Measurements from ENCODE around the gene PKMYT1.
A peak's percentile ranks its signal among the peaks of the same experiment; 100 is the strongest.

Gene PKMYT1

GRCh38 chr16:3017794-3018506, 37.7 kb upstream of the PKMYT1 start, which contains the start of gene CLDN6:
Gene CLDN6 (minus strand): TSS chr16:3018183. CDS start chr16:3016021, 2,162 bp downstream.
- DNase-seq = no peak

GRCh38 chr16:3017344-3017743, 37.1 kb upstream of the PKMYT1 start:
- no peak for DNase-seq

GRCh38 chr16:3015865-3016521, 35.7 kb upstream of the PKMYT1 start:
- no peak for DNase-seq

- no peak for DNase-seq
These were observed 34.7 kb upstream of the PKMYT1 start for GRCh38 chr16:3014971-3015370.

GRCh38 chr16:3013998-3014690, 33.9 kb upstream of the PKMYT1 start:
- no peak for DNase-seq

GRCh38 chr16:3013491-3013951, 33.3 kb upstream of the PKMYT1 start:
- no peak for DNase-seq

- DNase-seq = no peak
These were observed 32.7 kb upstream of the PKMYT1 start, which contains the start of gene CLDN9 for GRCh38 chr16:3012828-3013420. Gene CLDN9 (plus strand): TSS chr16:3012923. CDS start chr16:3013363, 440 bp downstream.

- DNase-seq = no peak
These were observed 32.0 kb upstream of the PKMYT1 start for GRCh38 chr16:3012246-3012645.

- no peak for DNase-seq
These were observed 30.3 kb upstream of the PKMYT1 start for GRCh38 chr16:3010510-3010909.

- DNase-seq = no peak
These were observed 29.5 kb upstream of the PKMYT1 start for GRCh38 chr16:3009568-3010390.

- no peak for DNase-seq
These were observed 28.4 kb upstream of the PKMYT1 start for GRCh38 chr16:3008690-3009037.

GRCh38 chr16:3007957-3008689, 27.9 kb upstream of the PKMYT1 start:
- DNase-seq = peak in 1 of 2 donors; percentile 24

GRCh38 chr16:3007059-3007956, 27.1 kb upstream of the PKMYT1 start:
- no peak for DNase-seq

- no peak for DNase-seq
These were observed 24.6 kb upstream of the PKMYT1 start for GRCh38 chr16:3004781-3005284.

- no peak for DNase-seq
These were observed 24.1 kb upstream of the PKMYT1 start for GRCh38 chr16:3004319-3004718.

GRCh38 chr16:3003582-3004270, 23.5 kb upstream of the PKMYT1 start:
- DNase-seq = peak; percentile 75 to 97

GRCh38 chr16:3001316-3001715, 21.1 kb upstream of the PKMYT1 start:
- DNase-seq = no peak

GRCh38 chr16:3000540-3000939, 20.3 kb upstream of the PKMYT1 start:
- no peak for DNase-seq

GRCh38 chr16:2999929-3000328, 19.7 kb upstream of the PKMYT1 start:
- no peak for DNase-seq

- no peak for DNase-seq
These were observed 16.1 kb upstream of the PKMYT1 start for GRCh38 chr16:2996298-2996697.
